Activated T-cell treated with anti-CD3 and anti-CD28 coated beads for 1 hour (primary cell): ENCODE results near the gene ANKRD55.
"Not testable (repeated sequence)": the region's sequence is repeated elsewhere in the genome, so short reads cannot be mapped to it uniquely, and the experiment has no call there.

Experiments used
- DNase-seq: peaks from one replicate; pipeline ENCODE4 v3.0.0-alpha.2; 2020; ENCODE audit warnings: low read depth

ANKRD55 gene

DNA sequence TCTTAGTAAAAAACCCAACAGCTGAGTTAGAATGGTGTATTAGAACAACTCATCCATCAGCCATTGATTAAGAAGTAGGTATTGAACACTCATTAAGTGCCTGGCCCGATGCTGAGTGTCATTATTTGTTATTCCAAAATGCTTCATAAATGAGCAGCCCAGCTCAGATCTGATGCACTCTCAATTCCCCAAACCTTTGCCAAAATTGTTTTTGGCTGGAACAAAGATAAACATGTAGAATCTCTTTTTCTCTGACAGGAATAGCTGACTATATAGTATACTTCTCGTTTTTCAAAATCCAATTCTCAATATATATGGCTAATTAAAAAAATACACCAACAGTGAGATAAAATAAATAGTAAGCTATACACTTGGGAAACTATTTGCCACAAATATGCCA lies 20.0 kb upstream of the ANKRD55 start:
- DNase-seq = no peak

DNA sequence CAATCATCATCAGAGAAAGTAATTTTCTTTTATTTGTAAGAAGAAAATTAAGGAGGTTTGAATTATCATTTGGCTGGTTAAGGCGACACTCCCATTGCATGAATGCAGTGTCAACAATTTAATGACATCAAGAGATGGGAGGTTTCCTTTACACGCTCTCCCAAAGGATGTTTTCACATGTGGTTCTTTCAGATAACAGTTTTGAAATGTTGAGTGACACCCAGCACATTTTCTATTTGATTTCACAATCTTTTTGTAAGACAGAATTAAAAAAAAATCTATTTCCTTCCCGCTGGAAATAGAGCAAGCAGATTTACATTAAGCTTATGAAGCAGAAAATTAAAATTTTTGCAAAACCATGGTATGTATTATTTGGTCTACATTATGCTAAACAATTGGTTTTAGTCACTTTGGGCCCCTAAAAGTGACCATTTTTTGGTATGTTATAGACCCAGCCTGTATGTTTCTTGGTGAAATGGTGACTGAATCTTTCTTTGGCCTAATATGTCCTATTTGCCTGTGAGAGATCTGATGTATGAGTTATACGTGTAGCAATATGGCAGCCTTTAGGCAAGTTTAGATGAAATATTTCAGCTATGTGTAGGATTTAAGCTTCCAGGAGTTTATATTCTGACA lies 18.9 kb upstream of the ANKRD55 start:
- DNase-seq = no peak

DNA sequence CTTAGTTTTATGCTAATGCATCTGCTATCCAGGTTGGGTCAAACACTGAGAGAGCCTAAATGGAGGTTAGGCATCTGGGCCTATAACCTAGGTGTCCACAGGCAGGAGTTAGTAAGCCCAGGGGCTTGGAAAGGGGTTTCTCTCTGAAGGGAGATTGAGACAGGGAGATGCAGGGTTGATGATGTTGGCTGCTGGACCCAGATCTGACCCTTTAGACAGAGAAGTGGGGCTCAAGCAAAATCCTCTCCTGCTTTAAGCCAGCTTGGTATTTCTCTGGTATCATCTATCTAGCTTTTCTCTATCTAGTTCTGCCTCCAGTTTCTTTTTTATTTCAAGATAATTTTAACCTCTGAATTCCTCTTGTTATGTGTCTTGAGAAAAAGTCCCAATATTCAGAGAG lies 18.3 kb upstream of the ANKRD55 start:
- no peak for DNase-seq

DNA sequence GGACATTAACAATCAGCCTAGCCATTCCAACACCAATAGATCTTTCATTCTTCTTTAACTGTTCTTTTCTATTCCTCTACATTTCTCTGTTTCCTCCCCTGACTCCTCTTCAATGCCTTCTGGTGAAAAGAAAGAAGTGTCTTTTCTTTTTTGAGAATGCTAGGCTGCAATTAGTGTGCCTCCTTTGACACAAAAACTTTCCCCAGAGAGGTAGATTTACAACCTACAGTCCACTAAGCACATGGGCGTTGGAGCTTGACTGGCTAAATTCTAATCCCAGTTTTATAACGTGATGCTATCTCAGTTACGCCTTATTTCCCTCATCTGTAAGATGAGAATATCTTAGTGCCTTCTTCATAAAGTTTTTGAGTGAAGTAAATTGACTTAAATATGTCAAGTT lies 16.9 kb upstream of the ANKRD55 start:
- no peak for DNase-seq

GRCh38 chr5:56249085-56249484 lies 16.0 kb upstream of the ANKRD55 start:
- not testable (repeated sequence) for DNase-seq

DNA sequence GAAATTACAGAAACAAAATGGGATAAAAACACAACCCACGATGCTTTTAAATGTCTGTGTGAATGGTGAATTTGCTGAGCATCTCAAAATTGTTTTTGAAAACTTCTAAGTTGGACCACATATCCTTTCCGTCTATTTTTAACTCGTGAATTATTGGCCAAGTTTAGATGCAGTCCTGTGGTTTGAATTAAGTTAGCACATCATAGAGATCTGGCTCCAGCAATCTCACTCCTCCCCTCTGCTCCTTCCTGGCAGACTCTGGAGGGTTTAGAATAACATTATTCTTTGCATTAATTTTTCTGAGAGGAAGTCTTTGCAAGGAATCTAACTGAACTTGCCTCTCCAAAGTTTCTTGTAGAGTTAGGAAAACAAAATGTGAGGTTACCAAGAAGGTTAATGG lies 14.5 kb upstream of the ANKRD55 start:
- DNase-seq = no peak

DNA sequence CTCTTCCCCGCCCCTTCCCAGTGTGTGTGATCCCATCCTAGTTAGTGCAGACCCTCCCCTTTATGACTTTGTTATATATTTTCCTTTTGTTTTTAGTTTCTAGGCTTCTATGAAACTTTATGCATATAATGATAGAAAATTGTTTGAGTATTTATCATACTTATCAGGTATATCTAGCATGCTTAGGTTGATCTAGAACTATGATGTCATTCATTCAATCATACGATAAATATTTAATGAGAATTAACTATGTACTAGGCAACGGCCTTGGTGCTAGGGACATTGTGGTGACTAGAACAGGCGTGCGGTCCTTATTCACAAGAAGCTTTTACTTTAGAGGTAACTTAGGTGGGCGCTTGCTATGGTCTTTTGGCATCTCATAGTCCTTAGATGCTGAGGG lies 13.6 kb upstream of the ANKRD55 start:
- no peak for DNase-seq

DNA sequence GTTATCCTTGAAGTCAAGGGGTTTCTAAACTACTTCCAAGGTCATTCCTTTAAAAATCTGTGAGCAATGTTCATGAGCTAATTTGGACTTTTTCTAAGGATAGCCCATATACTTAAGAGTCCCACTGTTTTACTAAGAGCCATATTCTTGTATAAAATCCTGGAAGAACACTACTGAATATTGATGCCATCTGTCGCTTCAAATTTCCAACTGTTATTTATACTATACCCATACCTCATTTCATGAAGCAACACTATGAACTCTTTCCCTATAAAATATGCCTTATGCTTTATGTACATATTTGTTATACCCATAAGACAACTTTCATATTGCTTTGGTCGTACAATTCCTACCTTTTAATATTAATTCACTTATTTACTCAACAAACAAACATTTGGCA lies 12.4 kb upstream of the ANKRD55 start:
- DNase-seq = no peak

- DNase-seq = no peak
Observed at GRCh38 chr5:56244627-56245026, 11.5 kb upstream of the ANKRD55 start.

DNA sequence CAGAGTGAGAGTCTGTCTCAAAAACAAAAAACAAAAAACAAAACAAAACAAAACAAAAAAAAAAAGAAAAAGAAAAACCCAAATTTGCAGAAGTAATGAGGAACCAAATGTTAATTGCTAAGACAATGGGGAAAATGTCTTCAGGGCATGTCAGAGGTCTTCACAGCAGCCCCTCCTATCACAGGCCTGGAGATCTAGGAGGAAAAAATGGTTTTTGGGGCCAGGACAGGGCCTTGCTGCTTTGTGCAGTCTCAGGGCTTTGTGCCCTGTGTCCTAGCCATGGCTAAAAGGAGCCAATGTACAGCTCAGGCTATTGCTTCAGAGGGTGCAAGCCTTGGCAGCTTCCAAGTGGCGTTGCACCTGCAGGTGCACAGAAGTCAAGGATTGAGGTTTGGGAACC lies 9.1 kb upstream of the ANKRD55 start:
- not testable (repeated sequence) for DNase-seq

GRCh38 chr5:56232538-56232937 lies 592 bp downstream of the ANKRD55 start:
- DNase-seq = no peak

DNA sequence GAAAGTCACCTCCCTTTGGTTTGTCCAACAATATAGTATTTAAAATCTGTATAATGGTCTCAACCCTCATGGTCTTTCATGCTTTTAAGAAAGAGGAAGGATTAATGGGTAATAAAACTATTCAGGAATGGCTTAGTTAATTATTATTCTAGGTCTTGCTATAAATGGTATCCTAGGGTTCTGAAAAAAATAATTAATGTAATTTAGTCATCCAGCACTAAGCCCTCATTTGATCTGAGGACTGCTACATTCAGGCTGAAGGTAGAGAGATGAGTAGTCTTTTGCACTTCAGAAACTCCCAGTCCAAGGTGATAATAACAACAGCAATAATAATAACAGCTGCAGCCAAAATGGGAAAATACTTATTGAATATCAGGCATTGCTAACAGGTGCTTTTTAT lies 2.6 kb downstream of the ANKRD55 start:
- no peak for DNase-seq

GRCh38 chr5:56229111-56229510 lies 4.0 kb downstream of the ANKRD55 start:
- no peak for DNase-seq

DNA sequence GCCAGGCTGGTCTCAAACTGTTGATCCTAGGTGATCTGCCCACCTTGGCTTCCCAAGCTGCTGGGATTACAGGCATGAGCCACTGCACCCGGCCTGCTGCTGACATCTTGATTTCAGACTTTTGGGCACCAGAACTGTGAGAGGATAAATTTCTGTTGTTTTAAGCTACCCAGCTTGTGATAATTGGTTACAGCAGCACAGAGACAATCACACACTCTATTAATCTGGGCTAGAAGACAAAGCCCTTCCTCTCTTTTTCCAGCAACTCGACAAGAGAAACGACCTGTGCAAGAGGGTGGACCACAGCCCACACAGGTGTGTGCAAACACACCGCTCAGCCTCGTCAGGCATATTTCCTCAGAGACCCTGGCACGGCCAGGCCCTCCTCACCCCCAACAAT lies 4.5 kb downstream of the ANKRD55 start:
- no peak for DNase-seq

DNA sequence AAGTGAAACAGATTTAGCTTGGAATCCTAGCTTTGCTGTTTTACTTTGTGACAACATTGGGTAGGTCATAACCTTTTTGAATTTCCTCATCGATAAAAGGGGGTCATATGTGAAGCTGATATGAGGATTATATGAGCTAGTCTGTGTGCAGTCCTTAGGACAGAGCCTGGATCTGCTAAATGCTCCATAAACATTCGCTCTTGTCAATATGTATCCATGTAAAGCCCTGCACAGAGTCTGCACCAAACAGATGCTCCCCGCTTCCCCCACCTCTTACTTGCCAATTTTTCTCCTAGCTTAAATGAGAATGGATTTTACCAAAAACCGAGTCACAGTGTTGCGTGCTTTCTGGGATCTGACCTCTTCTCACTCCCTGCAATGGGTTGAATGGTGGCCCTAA lies 5.4 kb downstream of the ANKRD55 start:
- no peak for DNase-seq

GRCh38 chr5:56223298-56223697 lies 9.8 kb downstream of the ANKRD55 start:
- DNase-seq = not testable (repeated sequence)

DNA sequence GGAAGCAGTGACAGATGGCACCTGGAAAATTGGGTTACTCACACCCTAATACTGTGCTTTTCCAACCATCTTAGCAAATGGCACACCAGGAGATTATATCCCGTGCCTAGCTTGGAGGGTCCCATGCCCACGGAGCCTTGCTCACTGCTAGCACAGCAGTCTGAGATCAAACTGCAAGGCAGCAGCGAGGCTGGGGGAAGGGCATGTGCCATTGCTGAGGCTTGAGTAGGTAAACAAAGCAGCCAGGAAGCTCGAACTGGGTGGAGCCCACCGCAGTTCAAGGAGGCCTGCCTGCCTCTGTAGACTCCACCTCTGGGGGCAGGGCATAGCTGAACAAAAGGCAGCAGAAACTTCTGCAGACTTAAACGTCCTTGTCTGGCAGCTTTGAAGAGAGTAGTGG lies 11.5 kb downstream of the ANKRD55 start:
- DNase-seq = not testable (repeated sequence)

DNA sequence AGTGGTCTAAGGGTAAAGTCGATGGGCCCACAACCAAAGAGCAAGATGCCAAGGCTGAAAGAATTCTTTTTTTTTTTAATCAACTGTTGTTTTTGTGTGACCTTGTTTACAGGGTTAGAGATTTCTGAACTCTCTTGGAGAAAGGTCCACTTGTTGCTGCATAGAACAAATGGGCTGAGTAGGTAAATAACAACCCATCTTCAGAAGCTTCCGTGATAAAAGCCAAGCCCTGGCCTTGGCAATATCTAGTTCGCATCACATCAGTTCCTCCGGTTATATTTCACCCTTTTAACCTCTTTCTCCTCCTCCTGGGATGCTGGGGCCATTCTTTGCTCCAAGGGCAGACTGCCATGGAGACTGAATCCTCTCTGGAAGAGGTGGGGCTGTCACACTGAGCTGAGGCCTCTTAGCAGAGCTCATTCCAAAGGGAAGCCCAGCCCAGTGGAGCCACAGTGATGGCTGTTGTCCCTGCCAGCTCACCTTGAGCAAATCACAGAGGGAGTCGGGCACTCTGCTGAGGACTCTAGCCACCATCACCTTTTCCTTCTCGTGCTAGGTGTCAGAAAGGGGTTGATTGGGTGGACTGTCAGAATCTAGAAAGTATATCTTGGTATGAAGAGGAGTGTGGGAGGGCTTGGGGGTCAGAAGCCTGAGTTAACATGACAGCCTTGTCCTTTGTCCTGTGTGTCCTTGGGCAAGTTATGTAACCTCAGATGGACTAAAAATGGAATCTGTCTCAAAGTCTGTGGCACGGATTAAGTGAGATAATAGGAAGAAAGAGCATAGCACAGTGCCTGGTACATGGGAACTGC lies 17.9 kb downstream of the ANKRD55 start:
- no peak for DNase-seq

DNA sequence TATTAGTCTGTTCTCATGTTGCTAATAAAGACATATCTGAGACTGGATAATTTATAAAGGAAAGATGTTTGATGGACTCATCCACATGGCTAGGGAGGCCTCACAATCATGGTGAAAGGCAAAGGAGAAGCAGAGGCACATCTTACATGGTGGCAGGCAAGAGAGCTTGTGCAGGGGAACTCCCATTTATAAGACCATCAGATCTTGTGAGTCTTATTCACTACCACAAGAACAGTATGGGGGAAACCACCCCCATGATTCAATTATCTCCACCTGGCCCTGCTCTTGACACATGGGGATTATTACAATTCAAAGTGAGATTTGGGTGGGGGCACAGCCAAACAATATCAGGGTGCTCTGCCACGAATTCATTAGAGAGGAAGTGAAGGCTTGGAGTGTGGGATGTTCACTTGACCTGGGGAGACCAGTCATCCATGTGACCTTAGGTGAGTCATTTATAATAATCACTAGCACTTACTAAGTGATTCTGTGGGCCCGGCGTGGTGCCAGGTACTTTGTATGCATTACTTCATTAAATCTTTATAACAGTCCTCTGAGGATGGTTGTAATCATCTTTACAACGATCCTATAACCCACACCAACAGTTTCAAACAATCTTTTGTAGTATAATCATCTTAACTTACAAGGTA lies 19.1 kb downstream of the ANKRD55 start:
- DNase-seq = not testable (repeated sequence)

DNA sequence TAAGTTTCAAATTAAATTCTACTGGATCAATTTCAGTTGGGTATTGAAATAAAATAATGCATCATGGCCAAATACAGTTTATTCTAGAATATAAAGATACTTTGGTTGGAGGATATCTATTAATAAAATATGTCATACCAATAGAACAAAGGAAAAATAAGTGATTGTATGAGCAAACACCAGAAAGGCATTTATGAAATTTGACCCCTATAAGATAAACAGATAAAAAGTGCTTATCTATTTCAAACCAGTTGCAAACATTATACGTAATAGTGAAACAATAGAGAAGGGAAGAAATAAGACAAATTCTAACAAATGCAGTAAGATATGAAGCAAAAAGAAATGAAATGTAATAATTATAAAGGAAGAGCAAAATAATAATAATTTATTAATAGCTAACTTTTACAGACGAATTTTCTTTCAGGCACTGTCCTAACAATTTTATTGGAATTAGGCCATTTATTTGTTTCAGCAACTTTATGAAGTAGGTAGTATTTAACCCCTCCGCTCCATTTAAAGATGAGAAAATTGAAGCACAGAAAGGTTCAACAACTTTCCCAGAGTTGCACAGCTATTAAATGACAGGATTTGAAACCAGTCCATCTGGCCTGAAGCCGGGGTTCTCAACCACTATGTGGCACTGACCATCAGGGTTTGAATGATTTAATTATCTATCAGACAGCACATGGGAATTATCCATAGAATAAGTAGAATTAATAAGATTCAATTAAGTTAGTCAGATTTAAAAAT lies 20.8 kb downstream of the ANKRD55 start:
- DNase-seq = no peak

- no peak for DNase-seq
Observed at GRCh38 chr5:56211298-56211865, 21.7 kb downstream of the ANKRD55 start.

DNA sequence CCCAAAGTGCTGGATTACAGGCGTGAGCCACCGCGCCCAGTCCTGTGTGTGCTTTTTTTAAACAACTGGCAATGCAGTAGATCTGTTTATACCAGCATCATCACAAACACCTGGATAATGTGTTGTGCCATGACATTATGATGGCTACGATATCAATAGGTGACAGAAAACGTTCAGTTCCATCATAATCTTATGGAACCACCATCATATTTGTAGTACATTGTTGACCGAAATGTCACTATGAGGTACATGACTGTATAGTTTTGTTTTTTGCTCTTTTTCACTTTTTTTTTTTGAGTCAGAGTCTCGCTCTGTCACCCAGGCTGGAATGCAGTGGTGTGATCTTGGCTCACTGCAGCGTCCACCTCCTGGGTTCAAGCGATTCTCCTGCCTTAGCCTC lies 24.4 kb downstream of the ANKRD55 start:
- DNase-seq = no peak
